ENCODE measurements around the gene RPL38.

The RPL38 gene

GRCh38 chr17:74205274-74205673 is 1.8 kb downstream of the RPL38 start:
- peak overlapping the region in 1 of 2 experiments; percentile 95; a peak in 3 of 4 replicates for H3K4me3 ChIP-seq (ENCODE audit: low read depth in 1 of 2, low read length in 2 of 2)
- peak overlapping the region; percentile 82 for H3K27ac ChIP-seq (ENCODE audit: low read length)
- peaks cover 66% of the 10 kb centered on the region for H3K36me3 ChIP-seq (ENCODE audit: insufficient read depth, low read length)
- no peaks in the 10 kb centered on the region for H3K9me3 ChIP-seq (ENCODE audit: insufficient read depth, low read length, severe bottlenecking)
- peak overlapping the region; percentile 78 for H3K4me2 ChIP-seq (ENCODE audit: insufficient read depth, low read length)
- H3K4me1 ChIP-seq (ENCODE audit: insufficient read depth, low read length), result peaks cover 35% of the 10 kb centered on the region
- H4K20me1 ChIP-seq (ENCODE audit: insufficient read depth, low read length), result peaks cover 65% of the 10 kb centered on the region
- DNase-seq, result no peak
- peaks cover 7% of the 10 kb centered on the region for H3K27me3 ChIP-seq (ENCODE audit: insufficient read depth, low read length, poor library complexity)
- peaks cover 51% of the 10 kb centered on the region for H3K79me2 ChIP-seq (ENCODE audit: insufficient read depth, low read length)
- peak overlapping the region; percentile 87 for H3K9ac ChIP-seq (ENCODE audit: low read depth, low read length)
- H2AFZ ChIP-seq (ENCODE audit: low read depth, low read length), result no peak overlapping the region
- ATAC-seq (ENCODE audit: insufficient read depth, low read depth), result no peak
- TF ChIP-seq CTCF (IDR thresholded peaks at IDR 0.05; ENCODE audit: borderline replicate concordance, extremely low read depth, low read length, poor library complexity, severe bottlenecking), result peak; percentile 7
- no peak for TF ChIP-seq EZH2 (IDR thresholded peaks at IDR 0.05; ENCODE audit: borderline replicate concordance, low read depth, low read length, severe bottlenecking)

- Histone ChIP-seq H3K4me1 (ENCODE audit: insufficient read depth, low read length) (peaks cover 35% of the 10 kb centered on the region), H3K27ac (ENCODE audit: low read length) (no peak overlapping the region), H3K4me3 (ENCODE audit: low read depth in 1 of 2, low read length in 2 of 2) (peak overlapping the region in 1 of 2 experiments; percentile 26; a peak in 1 of 4 replicates), H3K27me3 (ENCODE audit: insufficient read depth, low read length, poor library complexity) (peaks cover 2% of the 10 kb centered on the region), H3K9me3 (ENCODE audit: insufficient read depth, low read length, severe bottlenecking) (no peaks in the 10 kb centered on the region), H3K79me2 (ENCODE audit: insufficient read depth, low read length) (peaks cover 51% of the 10 kb centered on the region), H3K4me2 (ENCODE audit: insufficient read depth, low read length) (peak overlapping the region; percentile 78), H3K36me3 (ENCODE audit: insufficient read depth, low read length) (peaks cover 77% of the 10 kb centered on the region), H4K20me1 (ENCODE audit: insufficient read depth, low read length) (peaks cover 75% of the 10 kb centered on the region), H3K9ac (ENCODE audit: low read depth, low read length) (peak overlapping the region; percentile 4; the same call in 1 of the 2 replicates), H2AFZ (ENCODE audit: low read depth, low read length) (no peak overlapping the region)
- no peak for TF ChIP-seq CTCF (IDR thresholded peaks at IDR 0.05; ENCODE audit: borderline replicate concordance, extremely low read depth, low read length, poor library complexity, severe bottlenecking)
- no peak for TF ChIP-seq EZH2 (IDR thresholded peaks at IDR 0.05; ENCODE audit: borderline replicate concordance, low read depth, low read length, severe bottlenecking)
- ATAC-seq (ENCODE audit: insufficient read depth, low read depth) (no peak), DNase-seq (no peak)
Measured at GRCh38 chr17:74206332-74206818, 2.9 kb downstream of the RPL38 start.

GRCh38 chr17:74210191-74211140 is 7.0 kb downstream of the RPL38 start:
- ATAC-seq (ENCODE audit: insufficient read depth, low read depth) (peak; percentile 60), DNase-seq (peak; percentile 77)
- Histone ChIP-seq H3K4me3 (ENCODE audit: low read depth in 1 of 2, low read length in 2 of 2) (no peak overlapping the region), H3K79me2 (ENCODE audit: insufficient read depth, low read length) (peaks cover 30% of the 10 kb centered on the region), H3K9me3 (ENCODE audit: insufficient read depth, low read length, severe bottlenecking) (no peaks in the 10 kb centered on the region), H3K36me3 (ENCODE audit: insufficient read depth, low read length) (peaks cover 63% of the 10 kb centered on the region), H3K27me3 (ENCODE audit: insufficient read depth, low read length, poor library complexity) (no peaks in the 10 kb centered on the region), H3K27ac (ENCODE audit: low read length) (no peak overlapping the region), H4K20me1 (ENCODE audit: insufficient read depth, low read length) (peaks cover 78% of the 10 kb centered on the region), H2AFZ (ENCODE audit: low read depth, low read length) (no peak overlapping the region), H3K9ac (ENCODE audit: low read depth, low read length) (no peak overlapping the region), H3K4me2 (ENCODE audit: insufficient read depth, low read length) (no peak overlapping the region), H3K4me1 (ENCODE audit: insufficient read depth, low read length) (peaks cover 37% of the 10 kb centered on the region)
- no peak for TF ChIP-seq EZH2 (IDR thresholded peaks at IDR 0.05; ENCODE audit: borderline replicate concordance, low read depth, low read length, severe bottlenecking)
- peak; percentile 96 for TF ChIP-seq CTCF (IDR thresholded peaks at IDR 0.05; ENCODE audit: borderline replicate concordance, extremely low read depth, low read length, poor library complexity, severe bottlenecking)
